Hepatocyte (in vitro differentiated cells): Measurements from ENCODE around the gene MX2. TPM values are rescaled to one million over a fixed set of nuclear protein-coding genes. Genes with fewer than 3 reads are reported as not detected.

ENCODE experiments used
- DNase-seq: peaks from one replicate; pipeline ENCODE4 v3.0.0-alpha.2; 2016; ENCODE audit warnings: low spot score
- H2AFZ ChIP-seq: fragments of 200-600 bp; sonication (generic); 2 replicates; pipeline ENCODE4 v1.6.0; 2016; ENCODE audit warnings: antibody characterized with exemption, mild to moderate bottlenecking
- H3K27ac ChIP-seq: fragments of 200-600 bp; sonication (generic); 2 replicates; pipeline ENCODE4 v1.5.1; 2016; ENCODE audit warnings: mild to moderate bottlenecking
- H3K27me3 ChIP-seq: fragments of 200-600 bp; sonication (generic); 2 replicates; pipeline ENCODE4 v1.6.1; 2016
- H3K36me3 ChIP-seq: fragments of 200-600 bp; sonication (generic); replicated peaks from 2 replicates; pipeline ENCODE4 v1.5.1; 2016; ENCODE audit warnings: low read depth; ENCODE audit not compliant: insufficient read depth
- H3K4me1 ChIP-seq: fragments of 200-600 bp; sonication (generic); 2 replicates; pipeline ENCODE4 v1.5.1; 2016; ENCODE audit warnings: mild to moderate bottlenecking, moderate library complexity; ENCODE audit not compliant: insufficient read depth
- H3K4me2 ChIP-seq: fragments of 200-600 bp; sonication (generic); 2 replicates; pipeline ENCODE4 v1.6.0; 2016
- H3K4me3 ChIP-seq: fragments of 200-600 bp; sonication (generic); 2 replicates; pipeline ENCODE4 v1.5.1; 2016; ENCODE audit warnings: mild to moderate bottlenecking
- H3K79me2 ChIP-seq: fragments of 200-600 bp; sonication (generic); 2 replicates; pipeline ENCODE4 v1.6.0; 2017; ENCODE audit warnings: mild to moderate bottlenecking
- H3K9me2 ChIP-seq: fragments of 200-600 bp; sonication (generic); replicated peaks from 2 replicates; pipeline ENCODE4 v1.6.0; 2017; ENCODE audit warnings: mild to moderate bottlenecking; ENCODE audit not compliant: insufficient read depth
- H3K9me3 ChIP-seq: fragments of 200-600 bp; sonication (generic); 2 replicates; pipeline ENCODE4 v1.5.1; 2016; ENCODE audit warnings: low read depth, mild to moderate bottlenecking
- H4K20me1 ChIP-seq: fragments of 200-600 bp; sonication (generic); 2 replicates; pipeline ENCODE4 v1.6.0; 2016; ENCODE audit warnings: mild to moderate bottlenecking; ENCODE audit not compliant: insufficient read depth, poor library complexity, severe bottlenecking
- EZH2 ChIP-seq: fragments of 200-600 bp; sonication (generic); IDR thresholded peaks from 2 replicates; pipeline ENCODE4 v1.6.1; 2016; ENCODE audit warnings: antibody characterized with exemption, mild to moderate bottlenecking, borderline replicate concordance
- EZH2phosphoT487 ChIP-seq: fragments of 200-600 bp; sonication (generic); IDR thresholded peaks from one replicate; pipeline ENCODE4 v1.6.1; 2018; ENCODE audit warnings: antibody characterized with exemption, mild to moderate bottlenecking, low read depth, moderate library complexity; ENCODE audit not compliant: unreplicated experiment, severe bottlenecking
- WGBS: methylation state at CpG from one replicate; pipeline ENCODE4 v1.1.6; 2016; ENCODE audit warnings: low lambda C conversion rate; ENCODE audit errors: missing lambda C conversion rate; 5-methylcytosine and 5-hydroxymethylcytosine counted together
- polyA plus RNA-seq: library from polyadenylated mRNA; unstranded; fragments of >200 nt; fragmentation: Nextera tagmentation; extraction: Ambion mirVana; gene quantifications from 2 replicates; pipeline ENCODE4 v1.2.1, GENCODE V29; 2016
- total RNA-seq: library from RNA; depleted of rRNA; stranded (reverse); fragments of >200 nt; gene quantifications from 2 replicates; pipeline ENCODE4 v1.2.3, GENCODE V29; 2014
- TF ChIP-seq, protein P1 (sequence below): fragments of 200-600 bp; sonication (generic); IDR thresholded peaks from 2 replicates; pipeline ENCODE4 v1.5.1; 2016; ENCODE audit warnings: antibody characterized with exemption, mild to moderate bottlenecking; ENCODE audit not compliant: poor library complexity

The MX2 gene
- total and polyA plus RNA-seq, 2 experiments from 2014 or later: 1.1 to 2.6 TPM

DNA sequence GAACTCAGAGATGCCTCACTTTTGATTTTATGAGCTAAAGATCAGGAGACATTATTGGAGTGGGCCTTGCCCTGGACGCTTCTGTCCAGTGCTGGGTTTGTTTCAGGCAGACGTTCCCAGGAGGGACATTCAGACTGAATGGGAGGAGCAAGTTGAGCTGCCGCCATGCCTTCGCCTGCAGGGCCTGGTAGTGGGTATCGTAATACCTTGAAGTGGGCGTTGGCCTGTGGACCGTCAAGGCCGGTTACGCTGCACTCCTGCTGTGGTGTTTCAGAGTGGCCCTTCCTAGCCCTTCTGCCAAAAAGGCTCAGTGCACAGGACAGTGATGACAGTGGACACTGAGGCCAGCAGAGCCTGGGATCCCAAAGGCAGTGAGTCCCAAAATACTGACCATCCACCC is 43.6 kb upstream of the MX2 start:
- Histone ChIP-seq H3K27me3 (peaks cover 14% of the 10 kb centered on the region), H3K4me1 (peaks cover 30% of the 10 kb centered on the region), H3K4me3 (no peak overlapping the region), H3K9me2 (no peaks in the 10 kb centered on the region), H3K36me3 (no peaks in the 10 kb centered on the region), H3K9me3 (no peaks in the 10 kb centered on the region), H3K27ac (peak overlapping the region; percentile 1), H2AFZ (no peak overlapping the region), H3K4me2 (no peak overlapping the region), H4K20me1 (no peaks in the 10 kb centered on the region), H3K79me2 (no peaks in the 10 kb centered on the region)
- TF ChIP-seq EZH2 (no peak), EZH2phosphoT487 (no peak)
- TF ChIP-seq, protein P1, sequence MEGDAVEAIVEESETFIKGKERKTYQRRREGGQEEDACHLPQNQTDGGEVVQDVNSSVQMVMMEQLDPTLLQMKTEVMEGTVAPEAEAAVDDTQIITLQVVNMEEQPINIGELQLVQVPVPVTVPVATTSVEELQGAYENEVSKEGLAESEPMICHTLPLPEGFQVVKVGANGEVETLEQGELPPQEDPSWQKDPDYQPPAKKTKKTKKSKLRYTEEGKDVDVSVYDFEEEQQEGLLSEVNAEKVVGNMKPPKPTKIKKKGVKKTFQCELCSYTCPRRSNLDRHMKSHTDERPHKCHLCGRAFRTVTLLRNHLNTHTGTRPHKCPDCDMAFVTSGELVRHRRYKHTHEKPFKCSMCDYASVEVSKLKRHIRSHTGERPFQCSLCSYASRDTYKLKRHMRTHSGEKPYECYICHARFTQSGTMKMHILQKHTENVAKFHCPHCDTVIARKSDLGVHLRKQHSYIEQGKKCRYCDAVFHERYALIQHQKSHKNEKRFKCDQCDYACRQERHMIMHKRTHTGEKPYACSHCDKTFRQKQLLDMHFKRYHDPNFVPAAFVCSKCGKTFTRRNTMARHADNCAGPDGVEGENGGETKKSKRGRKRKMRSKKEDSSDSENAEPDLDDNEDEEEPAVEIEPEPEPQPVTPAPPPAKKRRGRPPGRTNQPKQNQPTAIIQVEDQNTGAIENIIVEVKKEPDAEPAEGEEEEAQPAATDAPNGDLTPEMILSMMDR: no peak
- WGBS: 87% methylated on average over 9 of the region's 9 CpGs
- DNase-seq: no peak

DNA sequence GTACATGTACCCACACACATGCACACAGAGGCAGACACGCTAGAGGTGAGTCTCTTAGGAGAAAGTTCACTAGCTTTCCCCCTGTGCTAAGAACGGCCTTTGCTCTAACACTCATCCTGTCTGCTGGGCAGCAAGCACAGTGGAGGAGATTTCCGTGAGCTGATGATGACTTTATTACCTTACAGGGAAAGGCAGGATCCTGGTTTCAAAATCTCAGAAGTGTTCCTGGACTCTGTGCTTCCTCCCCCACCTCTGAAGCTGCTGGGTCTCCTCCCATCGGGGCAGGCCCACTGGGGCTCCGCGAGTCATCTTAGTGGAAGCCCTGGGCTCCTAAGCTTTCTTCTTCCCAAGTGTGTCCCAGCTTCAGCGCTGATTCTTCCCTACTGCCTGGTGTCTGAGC is 42.6 kb upstream of the MX2 start:
- peaks cover 14% of the 10 kb centered on the region for H3K27me3 ChIP-seq
- WGBS: 54% methylated on average over 7 of the region's 7 CpGs
- peak; percentile 73 for DNase-seq
- H3K4me3 ChIP-seq: no peak overlapping the region
- H3K9me3 ChIP-seq: no peaks in the 10 kb centered on the region
- H3K4me1 ChIP-seq: peaks cover 32% of the 10 kb centered on the region
- no peaks in the 10 kb centered on the region for H3K9me2 ChIP-seq
- peak overlapping the region; percentile 86 for H3K27ac ChIP-seq
- H3K79me2 ChIP-seq: no peaks in the 10 kb centered on the region
- H4K20me1 ChIP-seq: no peaks in the 10 kb centered on the region
- H2AFZ ChIP-seq: no peak overlapping the region
- peak overlapping the region; percentile 54 for H3K4me2 ChIP-seq
- H3K36me3 ChIP-seq: no peaks in the 10 kb centered on the region
- no peak for TF ChIP-seq EZH2phosphoT487

DNA sequence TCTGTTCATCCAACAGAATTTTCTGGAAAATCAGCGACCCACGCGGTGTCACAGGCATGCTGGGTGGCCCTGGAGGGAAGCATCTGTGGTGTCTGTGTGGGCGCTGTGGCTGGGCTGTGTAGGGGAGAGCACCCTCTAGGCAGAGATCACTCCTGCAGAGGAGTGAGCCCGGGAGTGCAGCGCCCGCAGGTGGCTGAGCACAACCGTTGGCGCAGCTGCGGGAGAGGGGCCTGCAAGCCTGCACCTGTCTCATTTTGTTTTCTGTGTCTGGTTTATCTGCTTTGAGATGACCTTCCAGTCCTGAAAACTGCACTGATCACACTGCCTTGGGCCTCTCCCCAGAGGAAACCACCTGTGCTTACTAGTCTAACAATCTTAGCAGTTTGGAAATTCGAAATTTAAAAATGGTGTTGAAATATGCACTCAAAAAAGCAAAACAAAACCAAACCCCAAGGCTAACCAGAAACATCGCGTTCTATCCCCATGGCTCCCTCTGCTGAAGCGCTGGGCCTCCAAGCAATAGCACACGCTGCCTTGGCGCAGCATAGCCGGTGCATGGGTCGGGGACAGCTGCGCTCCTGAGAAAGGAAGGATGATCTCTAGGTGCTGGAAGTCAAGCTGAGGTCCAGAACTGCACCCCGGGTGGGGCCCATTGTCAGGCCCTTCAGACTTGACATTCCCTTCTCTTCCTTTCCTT is 40.5 kb upstream of the MX2 start:
- H3K27ac ChIP-seq: peak overlapping the region; percentile 84
- peaks cover 32% of the 10 kb centered on the region for H3K4me1 ChIP-seq
- no peaks in the 10 kb centered on the region for H3K9me2 ChIP-seq
- H2AFZ ChIP-seq: no peak overlapping the region
- no peaks in the 10 kb centered on the region for H3K9me3 ChIP-seq
- no peak for DNase-seq
- peaks cover 7% of the 10 kb centered on the region for H3K79me2 ChIP-seq
- H3K4me3 ChIP-seq: no peak overlapping the region
- 87% methylated on average over 20 of the region's 20 CpGs for WGBS
- no peaks in the 10 kb centered on the region for H4K20me1 ChIP-seq
- no peaks in the 10 kb centered on the region for H3K36me3 ChIP-seq
- peaks cover 2% of the 10 kb centered on the region for H3K27me3 ChIP-seq
- peak overlapping the region; percentile 68 for H3K4me2 ChIP-seq
- TF ChIP-seq, protein P1: no peak
- TF ChIP-seq EZH2 (no peak), EZH2phosphoT487 (no peak)

DNA sequence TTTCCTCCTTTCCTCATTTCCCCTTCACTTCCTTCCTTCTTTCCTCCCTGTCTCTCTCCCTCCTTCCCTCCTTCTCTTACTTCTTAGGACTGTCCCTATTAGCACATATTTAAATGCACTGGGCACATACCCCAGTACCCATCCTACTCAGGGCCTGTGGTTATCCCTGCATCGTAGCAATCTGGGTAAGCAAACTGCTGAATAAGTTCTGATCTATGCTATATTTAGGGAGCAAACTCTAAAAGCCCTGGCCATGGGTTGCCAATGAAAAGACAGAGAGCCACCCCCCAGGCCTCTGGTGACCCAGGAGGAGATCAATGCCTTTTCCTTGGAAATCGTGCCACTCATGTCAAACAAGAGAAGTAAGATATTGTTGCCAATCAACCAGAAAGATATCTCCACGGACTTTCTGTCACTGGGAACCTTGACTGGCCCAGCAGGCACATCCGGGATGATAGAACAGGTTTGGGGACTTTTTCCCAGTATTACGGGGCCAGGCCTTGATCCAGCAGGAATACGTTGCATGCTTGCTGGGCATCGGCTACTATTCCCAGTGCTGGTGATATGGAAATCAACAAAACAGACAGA is 39.8 kb upstream of the MX2 start:
- TF ChIP-seq, protein P1: no peak
- TF ChIP-seq EZH2phosphoT487 (no peak), EZH2 (no peak)

More for the DNA sequence above, 39.8 kb upstream of the MX2 start:
- Histone ChIP-seq H3K9me2 (no peaks in the 10 kb centered on the region), H3K4me3 (no peak overlapping the region), H4K20me1 (no peaks in the 10 kb centered on the region), H3K27ac (peak overlapping the region; percentile 84), H3K36me3 (no peaks in the 10 kb centered on the region), H3K27me3 (peaks cover 2% of the 10 kb centered on the region), H3K4me2 (peak overlapping the region; percentile 68), H3K4me1 (peaks cover 32% of the 10 kb centered on the region), H3K79me2 (peaks cover 7% of the 10 kb centered on the region), H2AFZ (no peak overlapping the region), H3K9me3 (no peaks in the 10 kb centered on the region)
- DNase-seq: peak; percentile 27
- 53% methylated on average over 7 of the region's 7 CpGs for WGBS
